H1 (cell line): ENCODE results near the gene ZBTB8B. TPM values are rescaled to one million over a fixed set of nuclear protein-coding genes. Genes with fewer than 3 reads are reported as not detected.

Experiments
- CTCF ChIA-PET: fragments of 300-600 bp; sonication (Branson Sonifier 250); formaldehyde crosslinking; loops from one replicate; lab custom pipeline; 2021; ENCODE audit not compliant: partially characterized antibody; lab: Charles Lee
- POLR2A ChIA-PET: fragments of 300-600 bp; sonication (Branson Sonifier 250); formaldehyde crosslinking; loops from one replicate; lab custom pipeline; 2021; ENCODE audit warnings: inconsistent platforms; ENCODE audit not compliant: partially characterized antibody; lab: Charles Lee
- DNase-seq, 2 experiments: peaks; one replicate each; pipeline versions ENCODE4 v3.0.0 to v3.0.0-alpha.2; 2010 to 2022; ENCODE audit warnings: low spot score in 2 of 2, low read depth in 1 of 2, mixed read lengths in 1 of 2
- FAIRE-seq: peaks from 2 replicates; lab custom pipeline; 2011; peaks lifted over from hg19 to GRCh38; lab: Jason Lieb, UNC
- H2AFZ ChIP-seq: 2 replicates; pipeline ENCODE4 v1.8.1; 2012; ENCODE audit warnings: low read length, inconsistent platforms
- H2AK5ac ChIP-seq: 2 replicates; pipeline ENCODE4 v1.6.1; 2013; ENCODE audit warnings: low read depth, low read length
- H2BK120ac ChIP-seq: replicated peaks from 2 replicates; pipeline ENCODE3; 2013; ENCODE audit warnings: low read depth, low read length, inconsistent platforms
- H2BK12ac ChIP-seq: 2 replicates; pipeline ENCODE4 v1.6.1; 2013; ENCODE audit warnings: low read depth, low read length
- H2BK15ac ChIP-seq: 2 replicates; pipeline ENCODE4 v1.6.1; 2013; ENCODE audit warnings: low read length
- H2BK20ac ChIP-seq: 2 replicates; pipeline ENCODE4 v1.6.1; 2013; ENCODE audit warnings: low read length
- H2BK5ac ChIP-seq: 2 replicates; pipeline ENCODE4 v1.6.1; 2013; ENCODE audit warnings: low read depth, low read length
- H3K14ac ChIP-seq: 2 replicates; pipeline ENCODE4 v1.6.1; 2013; ENCODE audit warnings: inconsistent platforms; ENCODE audit not compliant: insufficient read length
- H3K18ac ChIP-seq: 2 replicates; pipeline ENCODE4 v1.6.1; 2013; ENCODE audit warnings: low read length; ENCODE audit errors: extremely low read depth
- H3K23ac ChIP-seq: 2 replicates; pipeline ENCODE4 v1.6.1; 2013; ENCODE audit warnings: inconsistent platforms; ENCODE audit not compliant: insufficient read length
- H3K23me2 ChIP-seq: 2 replicates; pipeline ENCODE4 v1.6.1; 2013; ENCODE audit warnings: low read depth, low read length
- H3K27ac ChIP-seq: 2 replicates; pipeline ENCODE4 v1.6.1; 2011; ENCODE audit warnings: low read depth, low read length, inconsistent platforms
- H3K27me3 ChIP-seq, 4 experiments: replicated peaks in 1 of 4; 1 replicate in 1 of 4; 2 replicates in 3 of 4; pipeline versions ENCODE4 v1.6.1 to v1.8.1; 2011 to 2013; ENCODE audit warnings: low read length in 3 of 4, mild to moderate bottlenecking in 3 of 4, inconsistent platforms in 2 of 4, mixed read lengths in 2 of 4, moderate library complexity in 1 of 4; ENCODE audit not compliant: control insufficient read depth in 3 of 4, insufficient read depth in 3 of 4; ENCODE audit errors: extremely low read depth in 1 of 4
- H3K36me3 ChIP-seq, 4 experiments: 2 replicates each; pipeline versions ENCODE4 v1.6.1 to v1.8.1; 2011 to 2013; ENCODE audit warnings: mild to moderate bottlenecking in 4 of 4, low read length in 3 of 4, moderate library complexity in 2 of 4, control low read depth in 1 of 4, inconsistent platforms in 1 of 4; ENCODE audit not compliant: insufficient read depth in 4 of 4, control insufficient read depth in 2 of 4
- H3K4ac ChIP-seq: replicated peaks from 2 replicates; pipeline ENCODE3; 2013; ENCODE audit warnings: low read length, low read depth, mixed read lengths, inconsistent platforms; ENCODE audit not compliant: insufficient read length
- H3K4me1 ChIP-seq, 4 experiments: replicated peaks in 1 of 4; 1 replicate in 1 of 4; 2 replicates in 3 of 4; pipeline versions ENCODE4 v1.6.1 to v1.8.1; 2011 to 2013; ENCODE audit warnings: low read length in 3 of 4, inconsistent platforms in 2 of 4, mixed read lengths in 1 of 4; ENCODE audit not compliant: insufficient read depth in 4 of 4, control insufficient read depth in 3 of 4
- H3K4me2 ChIP-seq, 2 experiments: 2 replicates each; pipeline versions ENCODE4 v1.6.1 to v1.8.1; 2011 to 2013; ENCODE audit warnings: low read depth in 2 of 2, low read length in 2 of 2, control low read depth in 1 of 2, inconsistent platforms in 1 of 2, mild to moderate bottlenecking in 1 of 2; ENCODE audit not compliant: insufficient read depth in 1 of 2
- H3K4me3 ChIP-seq, 4 experiments: fragments of 200-600, 300-600 bp in 1 of 4; sonication (generic), shearing (Covaris generic), sonication (Bioruptor Twin) in 1 of 4; 2 replicates each; pipeline versions ENCODE4 v1.5.1 to v1.8.1; 2011 to 2016; ENCODE audit warnings: low read length in 4 of 4, low read depth in 3 of 4, control low read depth in 2 of 4, inconsistent platforms in 2 of 4, mild to moderate bottlenecking in 2 of 4, mixed read lengths in 1 of 4, moderate library complexity in 1 of 4; ENCODE audit not compliant: insufficient read depth in 2 of 4; ENCODE audit errors: extremely low read depth in 1 of 4
- H3K56ac ChIP-seq: replicated peaks from 2 replicates; pipeline ENCODE3; 2013; ENCODE audit warnings: low read depth, mild to moderate bottlenecking, mixed read lengths, low read length, inconsistent platforms; ENCODE audit not compliant: insufficient read length
- H3K79me1 ChIP-seq: 2 replicates; pipeline ENCODE4 v1.6.1; 2013; ENCODE audit warnings: low read depth, low read length, control low read depth
- H3K79me2 ChIP-seq, 2 experiments: 2 replicates each; pipeline versions ENCODE4 v1.6.1 to v1.8.1; 2012 to 2013; ENCODE audit warnings: low read length in 2 of 2, mild to moderate bottlenecking in 2 of 2, inconsistent platforms in 1 of 2; ENCODE audit not compliant: insufficient read depth in 2 of 2, control insufficient read depth in 1 of 2
- H3K9ac ChIP-seq, 4 experiments: replicated peaks in 1 of 4; 1 replicate in 1 of 4; 2 replicates in 3 of 4; pipeline versions ENCODE4 v1.6.1 to v1.8.1; 2011 to 2013; ENCODE audit warnings: low read depth in 3 of 4, low read length in 3 of 4, control low read depth in 2 of 4, mild to moderate bottlenecking in 2 of 4, moderate library complexity in 2 of 4, inconsistent platforms in 1 of 4; ENCODE audit errors: extremely low read depth in 1 of 4
- H3K9me3 ChIP-seq, 2 experiments: 2 replicates each; pipeline versions ENCODE4 v1.6.1 to v1.8.1; 2012 to 2013; ENCODE audit warnings: mild to moderate bottlenecking in 2 of 2, moderate library complexity in 2 of 2, control low read depth in 1 of 2, inconsistent platforms in 1 of 2, low read depth in 1 of 2, low read length in 1 of 2, mixed read lengths in 1 of 2; ENCODE audit not compliant: insufficient read depth in 2 of 2
- H4K20me1 ChIP-seq, 2 experiments: replicated peaks in 1 of 2; 2 replicates each; pipeline versions ENCODE3 to v1.8.1; 2011 to 2013; ENCODE audit warnings: inconsistent platforms in 2 of 2, low read length in 2 of 2, mild to moderate bottlenecking in 1 of 2; ENCODE audit not compliant: insufficient read depth in 2 of 2, control insufficient read depth in 1 of 2
- H4K5ac ChIP-seq: 2 replicates; pipeline ENCODE4 v1.6.1; 2013; ENCODE audit warnings: low read length, low read depth, mixed read lengths, inconsistent platforms; ENCODE audit not compliant: insufficient read length
- H4K8ac ChIP-seq: 2 replicates; pipeline ENCODE4 v1.8.0; 2013; ENCODE audit warnings: mild to moderate bottlenecking, moderate library complexity, low read length, inconsistent platforms; ENCODE audit not compliant: insufficient read depth; ENCODE audit errors: extremely low read depth
- H4K91ac ChIP-seq: replicated peaks from 2 replicates; pipeline ENCODE3; 2013; ENCODE audit warnings: low read length, mixed read lengths, inconsistent platforms; ENCODE audit not compliant: insufficient read length
- BCL11A ChIP-seq, 2 experiments: IDR thresholded peaks; one replicate each; pipeline ENCODE4 v1.6.1; 2011; ENCODE audit warnings: low read depth in 2 of 2, low read length in 2 of 2, mild to moderate bottlenecking in 2 of 2
- CBX8 ChIP-seq: fragments of 300-800, 300-1000 bp; sonication (generic); IDR thresholded peaks from 2 replicates; pipeline ENCODE4 v1.7.1; 2016; ENCODE audit warnings: low read depth, low read length, borderline replicate concordance
- CHD2 ChIP-seq: IDR thresholded peaks from 2 replicates; pipeline ENCODE4 v1.6.1; 2012; ENCODE audit warnings: low read length, improper control_type of control experiment
- E2F6 ChIP-seq: IDR thresholded peaks from 2 replicates; pipeline ENCODE4 v1.6.1; 2012; ENCODE audit warnings: inconsistent platforms
- GABPA ChIP-seq: IDR thresholded peaks from 2 replicates; pipeline ENCODE4 v1.6.1; 2011; ENCODE audit warnings: mild to moderate bottlenecking, low read length, moderate library complexity, borderline replicate concordance; ENCODE audit not compliant: insufficient read depth
- KDM4A ChIP-seq: IDR thresholded peaks from one replicate; pipeline ENCODE4 v1.7.1; 2012; ENCODE audit warnings: low read depth, mild to moderate bottlenecking, moderate library complexity, low read length, inconsistent platforms; ENCODE audit not compliant: severe bottlenecking
- KDM5A ChIP-seq: fragments of 200-600 bp; IDR thresholded peaks from 2 replicates; pipeline ENCODE4 v1.7.1; 2012; ENCODE audit warnings: mild to moderate bottlenecking, low read length, inconsistent platforms, mixed read lengths
- NANOG ChIP-seq: IDR thresholded peaks from 2 replicates; pipeline ENCODE4 v1.6.1; 2011; ENCODE audit warnings: low read length, low read depth, mild to moderate bottlenecking, inconsistent platforms; ENCODE audit not compliant: insufficient read depth, poor library complexity, severe bottlenecking
- RXRA ChIP-seq: IDR thresholded peaks from 2 replicates; pipeline ENCODE4 v1.6.1; 2011; ENCODE audit warnings: low read depth, mild to moderate bottlenecking, low read length, moderate library complexity; ENCODE audit not compliant: insufficient read depth
- SP4 ChIP-seq: IDR thresholded peaks from 2 replicates; pipeline ENCODE4 v1.6.1; 2012; ENCODE audit warnings: low read length, inconsistent platforms
- TAF7 ChIP-seq: optimal IDR thresholded peaks from 2 replicates; pipeline ENCODE3; 2011; ENCODE audit warnings: low read depth, mild to moderate bottlenecking, inconsistent platforms, low read length, moderate library complexity, borderline replicate concordance
- WGBS, 2 experiments: shearing (Covaris generic) in 1 of 2; methylation state at CpG; one replicate each; pipeline versions ENCODE4 v1.1.6 to v1.1.7; 2013 to 2015; ENCODE audit warnings: low lambda C conversion rate in 2 of 2, mixed read lengths in 2 of 2, inconsistent platforms in 1 of 2, low coverage in 1 of 2, missing lambda C conversion rate in 1 of 2; ENCODE audit not compliant: insufficient replicate concordance in 2 of 2, insufficient coverage in 1 of 2, insufficient read length in 1 of 2; ENCODE audit errors: extremely low coverage in 1 of 2, missing lambda C conversion rate in 1 of 2; 5-methylcytosine and 5-hydroxymethylcytosine counted together
- polyA plus RNA-seq, 7 experiments: library from polyadenylated mRNA; depleted of rRNA in 3 of 7; stranded (reverse) in 5 of 7; unstranded in 2 of 7; fragments of >200 nt in 5 of 7; fragments of 200-250 nt in 2 of 7; gene quantifications; 1 replicate in 5 of 7; 2 replicates in 1 of 7; 4 replicates in 1 of 7; pipeline versions ENCODE4 v1.2.1 to v1.2.3, GENCODE V29; 2011 to 2013; ENCODE audit warnings: missing spikeins in 2 of 7, mixed read lengths in 2 of 7
- total RNA-seq: library from RNA; stranded (reverse); fragmentation: NEBNext Ultra II Directional; extraction: Animal tissue kit (Norgen Biotek cat#: 25700); gene quantifications from 2 replicates; pipeline ENCODE4 v1.2.1, GENCODE V29; 2021

Gene ZBTB8B
- total and polyA plus RNA-seq, 2 of the 8 experiments (the other 6 are each of a cell fraction or from before 2014, with no cell fraction given): 1.3 to 3.7 TPM

GRCh38 chr1:32480003-32480402 is 15.1 kb downstream of the ZBTB8B start:
- H4K91ac ChIP-seq: no peak overlapping the region
- H2BK20ac ChIP-seq: no peak overlapping the region
- DNase-seq: no peak
- no peak overlapping the region for H3K4me3 ChIP-seq
- no peak overlapping the region for H3K18ac ChIP-seq
- H2BK5ac ChIP-seq: no peak overlapping the region
- no peaks in the 10 kb centered on the region for H4K20me1 ChIP-seq
- H3K36me3 ChIP-seq: peaks cover 0 to 6% (median 2%) of the 10 kb centered on the region in 4 experiments; a peak in 2 of 8 replicates
- no peak overlapping the region for H2BK12ac ChIP-seq
- no peak overlapping the region for H2AFZ ChIP-seq
- H2AK5ac ChIP-seq: no peak overlapping the region
- WGBS, 2 experiments: 76% methylated on average over 1 of the region's 2 CpGs; no CpG with 5 or more reads in 1 of the 2 experiments
- H3K4ac ChIP-seq: no peak overlapping the region
- no peak overlapping the region for H3K14ac ChIP-seq
- no peak overlapping the region for H3K56ac ChIP-seq
- H2BK120ac ChIP-seq: no peak overlapping the region
- H4K8ac ChIP-seq: no peak overlapping the region
- H3K4me2 ChIP-seq: no peak overlapping the region
- no peaks in the 10 kb centered on the region for H3K4me1 ChIP-seq
- no peaks in the 10 kb centered on the region for H3K79me1 ChIP-seq
- POLR2A ChIA-PET: no interaction called here
- H3K9ac ChIP-seq: no peak overlapping the region; a peak in 1 of 7 replicates
- H3K27ac ChIP-seq: no peak overlapping the region
- H3K23ac ChIP-seq: no peak overlapping the region
- H2BK15ac ChIP-seq: no peak overlapping the region
- no peaks in the 10 kb centered on the region for H3K27me3 ChIP-seq
- no peaks in the 10 kb centered on the region for H3K79me2 ChIP-seq
- CTCF ChIA-PET: interaction anchor here (0.8 to 1.7 kb wide), 4 partner anchors 9 to 32 kb away, joined by 3 to 5 read pairs (median 4); no protein-coding TSS in a partner anchor
- no peak overlapping the region for H4K5ac ChIP-seq
- no peak for FAIRE-seq
- no peaks in the 10 kb centered on the region for H3K23me2 ChIP-seq
- no peaks in the 10 kb centered on the region for H3K9me3 ChIP-seq
- TF ChIP-seq NANOG (no peak), E2F6 (no peak), TAF7 (no peak), GABPA (no peak), CHD2 (no peak), KDM5A (no peak), BCL11A (IDR thresholded peaks at IDR 0.05; ENCODE audit: low read depth in 2 of 2, low read length in 2 of 2) (no peak), KDM4A (no peak), SP4 (no peak), RXRA (no peak), CBX8 (no peak)
